Measurements from ENCODE around the gene XPA. TPM values are rescaled to one million over a fixed set of nuclear protein-coding genes. Genes with fewer than 3 reads are reported as not detected.

Gene XPA
- total and polyA plus RNA-seq, 4 experiments from 2014 or later: 24.0 to 36.2 (median 28.9) TPM

- CTCF ChIA-PET (ENCODE audit: partially characterized antibody): interaction anchor here (0.6 to 1.2 kb wide), 2 partner anchors 14 to 124 kb away, joined by 3 read pairs; no protein-coding TSS in a partner anchor
- intact Hi-C loops (cut with micrococcal nuclease): no loop called here
- peaks cover 19 to 34% of the 10 kb centered on the region in 2 donors for H3K27me3 Mint-ChIP-seq
- peaks cover 0 to 5% of the 10 kb centered on the region in 2 donors for H3K36me3 Mint-ChIP-seq
- DNase-seq: no peak
- Histone ChIP-seq H3K27me3 (ENCODE audit: insufficient read depth, low read length) (peaks cover 20% of the 10 kb centered on the region), H3K4me3 (ENCODE audit: low read length in 2 of 2) (no peak overlapping the region), H3K36me3 (ENCODE audit: insufficient read depth, low read length) (no peaks in the 10 kb centered on the region), H3K4me1 (ENCODE audit: insufficient read depth, low read length) (peaks cover 11% of the 10 kb centered on the region), H3K27ac (ENCODE audit: low read depth, low read length) (no peak overlapping the region), H3K9me3 (ENCODE audit: control insufficient read depth in 1 of 2, low read length in 2 of 2) (peaks cover 0 to under 1% of the 10 kb centered on the region in 2 donors)
- H3K27ac Mint-ChIP-seq: no peak overlapping the region
- H3K4me1 Mint-ChIP-seq: peaks cover 1 to 11% (median 7%) of the 10 kb centered on the region in 4 donors
- peaks cover 0 to 8% (median 6%) of the 10 kb centered on the region in 8 donors for H3K9me3 Mint-ChIP-seq
- POLR2A ChIA-PET (ENCODE audit: partially characterized antibody): no interaction called here
- no peak overlapping the region for H3K4me3 Mint-ChIP-seq
Observed at GRCh38 chr9:97737429-97737828, 40.3 kb upstream of the XPA start.

DNA sequence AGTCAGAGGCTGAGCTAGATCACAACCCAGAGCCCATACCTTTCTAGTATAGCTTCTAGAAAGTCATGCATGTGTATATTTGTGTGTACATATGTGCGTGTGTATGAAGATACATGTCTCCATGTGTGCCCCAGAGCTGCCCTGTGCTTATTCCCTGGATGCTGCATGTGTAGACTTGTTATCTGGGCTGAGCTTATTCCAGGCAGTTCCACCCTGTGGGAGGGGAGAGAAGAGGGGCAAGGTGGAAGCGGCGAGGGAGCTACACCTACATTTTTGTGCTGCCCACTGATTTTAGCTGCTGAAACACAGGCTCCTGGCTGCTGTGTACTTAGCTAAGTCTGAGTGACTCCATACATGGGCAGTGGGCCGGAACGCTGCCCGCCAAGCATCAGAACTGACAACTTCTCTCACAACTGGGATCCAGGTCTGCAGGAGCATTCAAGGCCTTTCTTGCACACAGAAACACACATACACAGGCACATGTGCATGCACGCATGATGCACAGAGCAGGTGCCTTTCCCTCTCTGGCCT is 38.0 kb upstream of the XPA start:
- Mint-ChIP-seq H3K9me3 (no peaks in the 10 kb centered on the region), H3K4me3 (no peak overlapping the region), H3K27ac (no peak overlapping the region), H3K27me3 (peaks cover 3 to 15% of the 10 kb centered on the region in 2 donors), H3K4me1 (no peaks in the 10 kb centered on the region), H3K36me3 (no peaks in the 10 kb centered on the region)
- no peaks in the 10 kb centered on the region for H3K9me3 ChIP-seq (ENCODE audit: control insufficient read depth in 1 of 2, low read length in 2 of 2)
- H3K27me3 ChIP-seq (ENCODE audit: insufficient read depth, low read length): peaks cover 5% of the 10 kb centered on the region
- intact Hi-C loops (cut with micrococcal nuclease): no loop called here
- H3K36me3 ChIP-seq (ENCODE audit: insufficient read depth, low read length): no peaks in the 10 kb centered on the region
- ChIA-PET POLR2A (ENCODE audit: partially characterized antibody) (no interaction called here), CTCF (ENCODE audit: partially characterized antibody) (interaction anchor here (1.3 kb wide), 1 partner anchor 9 kb away, joined by 4 read pairs; no protein-coding TSS in a partner anchor)
- H3K4me3 ChIP-seq (ENCODE audit: low read length in 2 of 2): no peak overlapping the region
- no peak for DNase-seq
- no peaks in the 10 kb centered on the region for H3K4me1 ChIP-seq (ENCODE audit: insufficient read depth, low read length)
- H3K27ac ChIP-seq (ENCODE audit: low read depth, low read length): no peak overlapping the region

DNA sequence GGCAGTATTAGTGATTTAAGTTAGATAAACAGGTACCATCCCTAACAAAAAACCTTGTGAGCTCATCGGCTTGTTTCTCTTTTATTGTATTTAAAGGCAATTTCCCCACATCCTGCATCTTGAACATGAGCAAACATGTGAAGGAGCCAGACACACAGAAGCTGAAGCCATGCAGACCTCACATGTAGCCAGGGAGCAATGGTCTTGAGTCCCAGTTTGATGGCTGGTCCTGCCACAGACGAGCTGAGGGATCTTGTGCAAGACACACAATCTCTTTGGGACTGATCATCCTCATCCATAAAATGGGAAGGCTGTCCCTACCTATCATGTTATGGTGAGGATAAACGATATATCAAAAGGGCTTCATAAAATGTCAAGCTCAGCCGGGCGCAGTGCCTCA is 29.6 kb upstream of the XPA start:
- DNase-seq: no peak
- no peaks in the 10 kb centered on the region for H3K9me3 Mint-ChIP-seq
- H3K27ac Mint-ChIP-seq: no peak overlapping the region
- H3K27ac ChIP-seq (ENCODE audit: low read depth, low read length): no peak overlapping the region
- H3K36me3 Mint-ChIP-seq: no peaks in the 10 kb centered on the region
- no peaks in the 10 kb centered on the region for H3K27me3 ChIP-seq (ENCODE audit: insufficient read depth, low read length)
- H3K4me3 Mint-ChIP-seq: no peak overlapping the region
- ChIA-PET POLR2A (ENCODE audit: partially characterized antibody) (interaction anchor here (1.3 kb wide), 1 partner anchor 12 kb away, joined by 3 read pairs; no protein-coding TSS in a partner anchor), CTCF (ENCODE audit: partially characterized antibody) (interaction anchor here (1.3 kb wide), 1 partner anchor 8 kb away, joined by 4 read pairs; no protein-coding TSS in a partner anchor)
- H3K9me3 ChIP-seq (ENCODE audit: control insufficient read depth in 1 of 2, low read length in 2 of 2): no peaks in the 10 kb centered on the region
- peaks cover 5 to 6% of the 10 kb centered on the region in 2 donors for H3K27me3 Mint-ChIP-seq
- H3K4me3 ChIP-seq (ENCODE audit: low read length in 2 of 2): no peak overlapping the region
- no peaks in the 10 kb centered on the region for H3K4me1 ChIP-seq (ENCODE audit: insufficient read depth, low read length)
- H3K36me3 ChIP-seq (ENCODE audit: insufficient read depth, low read length): no peaks in the 10 kb centered on the region
- intact Hi-C loops (cut with micrococcal nuclease): no loop called here
- H3K4me1 Mint-ChIP-seq: no peaks in the 10 kb centered on the region

GRCh38 chr9:97723819-97724218 is 26.7 kb upstream of the XPA start:
- H3K36me3 ChIP-seq (ENCODE audit: insufficient read depth, low read length): no peaks in the 10 kb centered on the region
- ChIA-PET POLR2A (ENCODE audit: partially characterized antibody) (no interaction called here), CTCF (ENCODE audit: partially characterized antibody) (interaction anchor here (1.4 kb wide), 1 partner anchor 13 kb away, joined by 3 read pairs; no protein-coding TSS in a partner anchor)
- Mint-ChIP-seq H3K4me3 (no peak overlapping the region), H3K27me3 (peaks cover 7 to 8% of the 10 kb centered on the region in 2 donors), H3K4me1 (no peaks in the 10 kb centered on the region), H3K9me3 (peaks cover 0 to 10% (median 7%) of the 10 kb centered on the region in 8 donors), H3K36me3 (peaks cover 0 to 5% of the 10 kb centered on the region in 2 donors), H3K27ac (no peak overlapping the region)
- DNase-seq: no peak
- H3K27ac ChIP-seq (ENCODE audit: low read depth, low read length): no peak overlapping the region
- no peaks in the 10 kb centered on the region for H3K9me3 ChIP-seq (ENCODE audit: control insufficient read depth in 1 of 2, low read length in 2 of 2)
- intact Hi-C loops (cut with micrococcal nuclease): no loop called here
- no peaks in the 10 kb centered on the region for H3K27me3 ChIP-seq (ENCODE audit: insufficient read depth, low read length)
- H3K4me1 ChIP-seq (ENCODE audit: insufficient read depth, low read length): no peaks in the 10 kb centered on the region
- H3K4me3 ChIP-seq (ENCODE audit: low read length in 2 of 2): no peak overlapping the region

GRCh38 chr9:97722331-97722730 is 25.2 kb upstream of the XPA start:
- Mint-ChIP-seq H3K9me3 (peaks cover 0 to 10% (median 7%) of the 10 kb centered on the region in 8 donors), H3K27me3 (peaks cover 4 to 7% of the 10 kb centered on the region in 2 donors), H3K36me3 (peaks cover 0 to 5% of the 10 kb centered on the region in 2 donors), H3K4me3 (no peak overlapping the region), H3K27ac (no peak overlapping the region), H3K4me1 (no peaks in the 10 kb centered on the region)
- ChIA-PET POLR2A (ENCODE audit: partially characterized antibody) (no interaction called here), CTCF (ENCODE audit: partially characterized antibody) (no interaction called here)
- Histone ChIP-seq H3K4me3 (ENCODE audit: low read length in 2 of 2) (no peak overlapping the region), H3K36me3 (ENCODE audit: insufficient read depth, low read length) (no peaks in the 10 kb centered on the region), H3K4me1 (ENCODE audit: insufficient read depth, low read length) (no peaks in the 10 kb centered on the region), H3K9me3 (ENCODE audit: control insufficient read depth in 1 of 2, low read length in 2 of 2) (no peaks in the 10 kb centered on the region), H3K27me3 (ENCODE audit: insufficient read depth, low read length) (no peaks in the 10 kb centered on the region), H3K27ac (ENCODE audit: low read depth, low read length) (no peak overlapping the region)
- DNase-seq: no peak
- intact Hi-C loops (cut with micrococcal nuclease): no loop called here

DNA sequence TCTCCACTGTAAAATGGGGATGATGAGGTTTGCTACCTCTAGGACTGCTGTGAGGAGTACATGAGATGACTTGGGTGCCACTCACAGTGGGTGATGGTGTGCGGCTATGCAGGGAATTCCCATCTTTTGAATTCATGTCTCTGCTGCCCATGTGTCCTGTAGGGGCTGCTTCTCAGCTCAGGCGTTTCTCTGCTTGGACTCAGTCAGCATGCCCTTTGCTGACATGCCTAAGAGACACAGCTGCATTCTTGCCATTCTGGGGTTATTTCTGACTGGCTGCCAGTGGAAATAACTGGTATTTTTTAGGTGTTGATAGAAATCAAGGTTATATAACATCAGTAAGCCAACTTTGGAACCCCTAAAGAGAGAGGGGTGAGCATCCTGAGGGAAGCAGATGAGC is 24.3 kb upstream of the XPA start:
- ChIA-PET CTCF (ENCODE audit: partially characterized antibody) (no interaction called here), POLR2A (ENCODE audit: partially characterized antibody) (no interaction called here)
- no peaks in the 10 kb centered on the region for H3K36me3 ChIP-seq (ENCODE audit: insufficient read depth, low read length)
- Mint-ChIP-seq H3K27ac (no peak overlapping the region), H3K36me3 (peaks cover 0 to 5% of the 10 kb centered on the region in 2 donors), H3K4me3 (no peak overlapping the region), H3K4me1 (no peaks in the 10 kb centered on the region), H3K9me3 (peaks cover 0 to 10% (median 7%) of the 10 kb centered on the region in 8 donors), H3K27me3 (peaks cover 4 to 7% of the 10 kb centered on the region in 2 donors)
- H3K27me3 ChIP-seq (ENCODE audit: insufficient read depth, low read length): no peaks in the 10 kb centered on the region
- no peak overlapping the region for H3K27ac ChIP-seq (ENCODE audit: low read depth, low read length)
- DNase-seq: no peak
- no peaks in the 10 kb centered on the region for H3K9me3 ChIP-seq (ENCODE audit: control insufficient read depth in 1 of 2, low read length in 2 of 2)
- intact Hi-C loops (cut with micrococcal nuclease): no loop called here
- H3K4me1 ChIP-seq (ENCODE audit: insufficient read depth, low read length): no peaks in the 10 kb centered on the region
- H3K4me3 ChIP-seq (ENCODE audit: low read length in 2 of 2): no peak overlapping the region

DNA sequence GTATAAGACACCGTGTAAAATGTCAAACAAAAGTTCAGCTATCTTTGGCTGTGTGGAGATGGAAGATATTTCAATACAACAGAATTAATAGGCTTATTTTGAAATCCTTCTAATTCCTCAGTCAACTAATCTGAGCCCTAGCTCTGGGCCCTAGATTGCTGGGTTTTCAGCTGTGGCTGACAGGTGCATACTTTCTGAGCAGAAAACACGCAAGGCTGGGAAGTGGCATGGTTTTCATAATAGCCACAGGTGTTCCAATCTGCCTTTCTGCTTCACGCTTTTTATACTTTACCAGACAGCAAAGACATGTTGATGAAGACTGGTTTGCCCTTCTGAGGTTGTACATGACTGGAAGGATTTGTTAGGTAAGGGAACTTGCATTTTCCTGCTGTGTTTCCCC is 20.7 kb upstream of the XPA start:
- Histone ChIP-seq H3K36me3 (ENCODE audit: insufficient read depth, low read length) (no peaks in the 10 kb centered on the region), H3K4me1 (ENCODE audit: insufficient read depth, low read length) (peaks cover 17% of the 10 kb centered on the region), H3K9me3 (ENCODE audit: control insufficient read depth in 1 of 2, low read length in 2 of 2) (no peaks in the 10 kb centered on the region), H3K27me3 (ENCODE audit: insufficient read depth, low read length) (no peaks in the 10 kb centered on the region), H3K27ac (ENCODE audit: low read depth, low read length) (no peak overlapping the region), H3K4me3 (ENCODE audit: low read length in 2 of 2) (no peak overlapping the region)
- DNase-seq: no peak
- Mint-ChIP-seq H3K27me3 (peaks cover 3 to 4% of the 10 kb centered on the region in 2 donors), H3K9me3 (peaks cover 0 to 10% (median 7%) of the 10 kb centered on the region in 8 donors), H3K36me3 (peaks cover 0 to 5% of the 10 kb centered on the region in 2 donors), H3K4me3 (no peak overlapping the region), H3K4me1 (peaks cover 11 to 13% (median 11%) of the 10 kb centered on the region in 4 donors), H3K27ac (no peak overlapping the region)
- ChIA-PET POLR2A (ENCODE audit: partially characterized antibody) (no interaction called here), CTCF (ENCODE audit: partially characterized antibody) (interaction anchor here (1.2 kb wide), 1 partner anchor 12 kb away, joined by 3 read pairs; no protein-coding TSS in a partner anchor)
- intact Hi-C loops (cut with micrococcal nuclease): no loop called here

Measured in CD4-positive, alpha-beta memory T cell (primary cell).